MM.1S (cell line): Measurements from ENCODE around the gene NEK11.

Experiments used
- DNase-seq: peaks from one replicate; pipeline ENCODE4 v3.0.0-alpha.2; 2015
- H2AFZ ChIP-seq: fragments of 300-600 bp; sonication (generic); 2 replicates; pipeline ENCODE4 v1.6.0; 2016; ENCODE audit warnings: antibody characterized with exemption, low read length
- H3F3A ChIP-seq: fragments of 300-600 bp; sonication (generic); 2 replicates; pipeline ENCODE4 v1.6.1; 2016; ENCODE audit warnings: mild to moderate bottlenecking, antibody characterized with exemption, low read length, moderate library complexity, mixed read lengths; ENCODE audit not compliant: insufficient read depth
- H3K27ac ChIP-seq: fragments of 300-600 bp; sonication (generic); 2 replicates; pipeline ENCODE4 v1.5.1; 2016; ENCODE audit warnings: mild to moderate bottlenecking, low read length
- H3K27me3 ChIP-seq: fragments of 300-600 bp; sonication (generic); replicated peaks from 2 replicates; pipeline ENCODE4 v1.6.0; 2016; ENCODE audit warnings: low read length; ENCODE audit not compliant: insufficient read depth
- H3K36me3 ChIP-seq: fragments of 300-600 bp; sonication (generic); replicated peaks from 2 replicates; pipeline ENCODE4 v1.6.1; 2016; ENCODE audit warnings: mild to moderate bottlenecking, low read length, mixed read lengths; ENCODE audit not compliant: insufficient read depth
- H3K4me1 ChIP-seq: fragments of 300-600 bp; sonication (generic); 2 replicates; pipeline ENCODE4 v1.6.1; 2016; ENCODE audit warnings: low read length, mixed read lengths
- H3K4me2 ChIP-seq: fragments of 300-600 bp; sonication (generic); 2 replicates; pipeline ENCODE4 v1.6.0; 2016; ENCODE audit warnings: low read depth, low read length
- H3K4me3 ChIP-seq: fragments of 300-600 bp; sonication (generic); 2 replicates; pipeline ENCODE4 v1.5.1; 2016; ENCODE audit warnings: low read length, mixed read lengths
- H3K79me2 ChIP-seq: fragments of 300-600 bp; sonication (generic); 2 replicates; pipeline ENCODE4 v1.6.1; 2016; ENCODE audit warnings: mixed run types, low read length, mixed read lengths
- H3K9ac ChIP-seq: fragments of 300-600 bp; sonication (generic); 2 replicates; pipeline ENCODE4 v1.6.1; 2016; ENCODE audit warnings: low read length, mixed read lengths
- H3K9me2 ChIP-seq: fragments of 300-600 bp; sonication (generic); replicated peaks from 2 replicates; pipeline ENCODE4 v1.6.1; 2016; ENCODE audit warnings: mild to moderate bottlenecking, low read length, mixed read lengths; ENCODE audit not compliant: insufficient read depth
- H3K9me3 ChIP-seq: fragments of 300-600 bp; sonication (generic); replicated peaks from 2 replicates; pipeline ENCODE4 v1.6.1; 2016; ENCODE audit warnings: mild to moderate bottlenecking, low read length, mixed read lengths; ENCODE audit not compliant: insufficient read depth
- H4K20me1 ChIP-seq: fragments of 300-600 bp; sonication (generic); 2 replicates; pipeline ENCODE4 v1.6.1; 2016; ENCODE audit warnings: mild to moderate bottlenecking, low read length, moderate library complexity, mixed read lengths; ENCODE audit not compliant: insufficient read depth
- EZH2 ChIP-seq: fragments of 300-600 bp; sonication (generic); optimal IDR thresholded peaks from 2 replicates; pipeline ENCODE3; 2017; ENCODE audit warnings: low read depth, mild to moderate bottlenecking, antibody characterized with exemption, low read length, mixed read lengths
- EZH2phosphoT487 ChIP-seq: fragments of 300-600 bp; sonication (generic); IDR thresholded peaks from 2 replicates; pipeline ENCODE4 v1.6.1; 2018; ENCODE audit warnings: antibody characterized with exemption, low read length
- TF ChIP-seq, protein P1 (sequence below): fragments of 300-600 bp; sonication (generic); IDR thresholded peaks from 2 replicates; pipeline ENCODE4 v1.5.1; 2016; ENCODE audit warnings: antibody characterized with exemption, low read length, mixed read lengths

Gene NEK11

DNA sequence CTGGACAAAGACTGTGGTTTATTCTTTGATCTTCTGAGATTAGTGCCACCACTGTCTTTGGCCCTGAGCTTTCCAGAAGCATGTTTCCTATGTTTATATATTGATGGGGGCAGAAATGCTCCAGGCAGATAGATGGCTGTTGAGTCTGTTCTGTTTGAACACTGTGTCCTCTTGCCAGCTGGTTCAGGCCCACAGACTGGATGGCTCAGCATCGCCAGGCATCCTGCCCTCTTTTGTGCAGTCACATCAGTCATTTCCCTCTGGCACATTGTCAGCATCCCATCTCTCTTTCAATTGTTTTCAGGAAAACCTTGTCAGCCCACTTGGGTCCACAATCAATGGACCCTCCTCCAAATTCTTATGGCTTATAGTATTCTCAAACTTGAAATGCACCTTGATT, 141.2 kb downstream of the NEK11 start:
- no peaks in the 10 kb centered on the region for H3K4me1 ChIP-seq
- no peaks in the 10 kb centered on the region for H3K79me2 ChIP-seq
- no peak overlapping the region for H3K4me2 ChIP-seq

DNA sequence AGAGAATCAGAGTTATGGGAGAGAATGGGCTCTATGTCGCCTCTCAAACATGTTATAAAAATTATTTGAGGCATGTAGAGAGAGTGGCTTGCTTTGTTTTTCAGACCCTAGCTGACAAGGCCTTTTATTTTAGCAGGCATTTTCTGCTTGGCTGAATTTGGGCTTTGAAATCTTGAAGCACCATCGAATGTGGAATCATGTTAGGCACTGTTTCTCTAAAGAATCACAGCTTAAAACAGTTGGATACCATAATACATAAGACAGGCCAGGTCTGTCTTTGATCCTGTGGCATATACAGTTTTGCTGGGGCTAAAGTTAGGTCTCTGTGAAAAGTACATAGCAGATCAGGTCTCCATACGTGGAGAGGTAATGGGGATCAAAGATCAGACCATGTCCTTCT, 142.7 kb downstream of the NEK11 start:
- Histone ChIP-seq H4K20me1 (no peaks in the 10 kb centered on the region), H3K79me2 (no peaks in the 10 kb centered on the region), H3K9me3 (no peaks in the 10 kb centered on the region), H3F3A (no peaks in the 10 kb centered on the region), H3K9me2 (no peaks in the 10 kb centered on the region), H3K4me1 (no peaks in the 10 kb centered on the region), H3K36me3 (no peaks in the 10 kb centered on the region), H3K9ac (no peak overlapping the region), H2AFZ (no peak overlapping the region), H3K4me3 (no peak overlapping the region), H3K4me2 (no peak overlapping the region), H3K27ac (no peak overlapping the region), H3K27me3 (no peaks in the 10 kb centered on the region)
- DNase-seq: no peak
- no peak for TF ChIP-seq EZH2phosphoT487
- no peak for TF ChIP-seq EZH2
- TF ChIP-seq, protein P1, sequence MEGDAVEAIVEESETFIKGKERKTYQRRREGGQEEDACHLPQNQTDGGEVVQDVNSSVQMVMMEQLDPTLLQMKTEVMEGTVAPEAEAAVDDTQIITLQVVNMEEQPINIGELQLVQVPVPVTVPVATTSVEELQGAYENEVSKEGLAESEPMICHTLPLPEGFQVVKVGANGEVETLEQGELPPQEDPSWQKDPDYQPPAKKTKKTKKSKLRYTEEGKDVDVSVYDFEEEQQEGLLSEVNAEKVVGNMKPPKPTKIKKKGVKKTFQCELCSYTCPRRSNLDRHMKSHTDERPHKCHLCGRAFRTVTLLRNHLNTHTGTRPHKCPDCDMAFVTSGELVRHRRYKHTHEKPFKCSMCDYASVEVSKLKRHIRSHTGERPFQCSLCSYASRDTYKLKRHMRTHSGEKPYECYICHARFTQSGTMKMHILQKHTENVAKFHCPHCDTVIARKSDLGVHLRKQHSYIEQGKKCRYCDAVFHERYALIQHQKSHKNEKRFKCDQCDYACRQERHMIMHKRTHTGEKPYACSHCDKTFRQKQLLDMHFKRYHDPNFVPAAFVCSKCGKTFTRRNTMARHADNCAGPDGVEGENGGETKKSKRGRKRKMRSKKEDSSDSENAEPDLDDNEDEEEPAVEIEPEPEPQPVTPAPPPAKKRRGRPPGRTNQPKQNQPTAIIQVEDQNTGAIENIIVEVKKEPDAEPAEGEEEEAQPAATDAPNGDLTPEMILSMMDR: no peak

More for the DNA sequence above, 141.2 kb downstream of the NEK11 start:
- Histone ChIP-seq H4K20me1 (no peaks in the 10 kb centered on the region), H3K27ac (no peak overlapping the region), H3F3A (no peaks in the 10 kb centered on the region), H3K27me3 (no peaks in the 10 kb centered on the region), H3K9ac (no peak overlapping the region), H3K36me3 (no peaks in the 10 kb centered on the region), H3K4me3 (no peak overlapping the region), H3K9me2 (no peaks in the 10 kb centered on the region), H2AFZ (no peak overlapping the region), H3K9me3 (no peaks in the 10 kb centered on the region)
- TF ChIP-seq, protein P1: no peak
- TF ChIP-seq EZH2phosphoT487 (no peak), EZH2 (no peak)
- no peak for DNase-seq

DNA sequence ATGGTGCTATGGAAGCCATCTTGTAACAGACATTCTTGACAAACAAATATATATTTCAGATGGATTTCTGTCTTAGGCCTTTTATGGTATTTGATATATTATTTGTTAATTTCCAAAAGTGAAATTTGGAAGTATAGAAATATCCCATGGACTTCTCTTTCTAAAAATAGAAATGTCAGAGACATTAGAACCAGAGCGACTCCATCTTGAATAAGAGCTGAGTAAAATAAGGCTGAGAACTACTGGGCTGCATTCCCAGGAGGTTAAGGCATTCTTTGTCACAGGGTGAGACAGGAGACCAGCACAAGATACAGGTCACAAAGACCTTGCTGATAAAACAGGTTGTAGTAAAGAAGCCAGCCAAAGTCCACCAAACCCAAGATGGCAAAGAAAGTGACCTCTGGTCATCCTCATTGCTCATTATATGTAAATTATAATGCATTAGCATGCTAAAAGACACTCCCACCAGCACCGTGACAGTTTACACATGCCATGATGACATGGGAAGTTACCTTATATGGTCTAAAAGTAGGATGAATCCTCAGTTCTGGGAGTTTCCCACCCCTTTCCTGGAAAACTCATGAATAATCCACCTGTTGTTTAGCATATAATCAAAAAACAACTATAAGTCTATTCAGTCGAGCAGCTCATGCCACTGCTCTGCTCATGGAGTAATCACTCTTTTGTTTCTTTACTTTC, 146.0 kb downstream of the NEK11 start:
- Histone ChIP-seq H3K4me2 (no peak overlapping the region), H3K4me1 (no peaks in the 10 kb centered on the region), H3K27me3 (no peaks in the 10 kb centered on the region), H3K9ac (no peak overlapping the region), H3K27ac (no peak overlapping the region), H3K36me3 (no peaks in the 10 kb centered on the region), H3K4me3 (no peak overlapping the region), H3K9me2 (no peaks in the 10 kb centered on the region), H3K9me3 (no peaks in the 10 kb centered on the region), H3F3A (no peaks in the 10 kb centered on the region), H2AFZ (no peak overlapping the region), H3K79me2 (no peaks in the 10 kb centered on the region), H4K20me1 (no peaks in the 10 kb centered on the region)
- TF ChIP-seq EZH2: no peak
- TF ChIP-seq EZH2phosphoT487: no peak
- TF ChIP-seq, protein P1: no peak
- DNase-seq: no peak
